ENCODE results near the gene FBF1.

The FBF1 gene

GRCh38 chr17:75945211-75945610, 4.4 kb upstream of the FBF1 start:
- no peak for DNase-seq

GRCh38 chr17:75943491-75943890, 2.6 kb upstream of the FBF1 start:
- DNase-seq, result no peak

GRCh38 chr17:75942473-75942872, 1.6 kb upstream of the FBF1 start:
- DNase-seq, result no peak

GRCh38 chr17:75941442-75941819, 589 bp upstream of the FBF1 start:
- DNase-seq, result no peak

- DNase-seq, result no peak
Observed at GRCh38 chr17:75937652-75938051, 3.2 kb downstream of the FBF1 start.

GRCh38 chr17:75933808-75934207, 7.0 kb downstream of the FBF1 start:
- no peak for DNase-seq

- DNase-seq, result no peak
Observed at GRCh38 chr17:75932852-75933251, 8.0 kb downstream of the FBF1 start.

GRCh38 chr17:75931062-75931461, 9.8 kb downstream of the FBF1 start:
- no peak for DNase-seq

GRCh38 chr17:75927286-75927922, 13.4 kb downstream of the FBF1 start:
- no peak for DNase-seq

GRCh38 chr17:75926456-75926855, 14.4 kb downstream of the FBF1 start:
- DNase-seq, result no peak

- DNase-seq, result no peak
Observed at GRCh38 chr17:75925912-75926311, 14.9 kb downstream of the FBF1 start.

GRCh38 chr17:75925103-75925502, 15.7 kb downstream of the FBF1 start:
- DNase-seq, result no peak

GRCh38 chr17:75922963-75923874, 17.6 kb downstream of the FBF1 start:
- no peak for DNase-seq

- DNase-seq, result no peak
Observed at GRCh38 chr17:75922173-75922961, 18.5 kb downstream of the FBF1 start.

GRCh38 chr17:75921596-75921995, 19.2 kb downstream of the FBF1 start:
- no peak for DNase-seq

- no peak for DNase-seq
Observed at GRCh38 chr17:75920045-75920560, 20.7 kb downstream of the FBF1 start.

GRCh38 chr17:75919611-75920010, 21.2 kb downstream of the FBF1 start:
- DNase-seq, result no peak

GRCh38 chr17:75917917-75918445, 22.9 kb downstream of the FBF1 start:
- no peak for DNase-seq

- DNase-seq, result no peak
Observed at GRCh38 chr17:75917141-75917916, 23.5 kb downstream of the FBF1 start.

GRCh38 chr17:75915268-75915667, 25.6 kb downstream of the FBF1 start:
- no peak for DNase-seq

- DNase-seq, result no peak
Observed at GRCh38 chr17:75914643-75915267, 26.1 kb downstream of the FBF1 start.
